SHP77 treated with DMSO at 0.1 percent for 48 hours (cell line): Measurements from ENCODE around the gene RPL29.
"Not testable (repeated sequence)": the region's sequence is repeated elsewhere in the genome, so short reads cannot be mapped to it uniquely, and the experiment has no call there.

Experiments used
- DNase-seq: peaks from one replicate; lab custom pipeline; 2025; lab: John Stamatoyannopoulos, UW

The RPL29 gene

DNA sequence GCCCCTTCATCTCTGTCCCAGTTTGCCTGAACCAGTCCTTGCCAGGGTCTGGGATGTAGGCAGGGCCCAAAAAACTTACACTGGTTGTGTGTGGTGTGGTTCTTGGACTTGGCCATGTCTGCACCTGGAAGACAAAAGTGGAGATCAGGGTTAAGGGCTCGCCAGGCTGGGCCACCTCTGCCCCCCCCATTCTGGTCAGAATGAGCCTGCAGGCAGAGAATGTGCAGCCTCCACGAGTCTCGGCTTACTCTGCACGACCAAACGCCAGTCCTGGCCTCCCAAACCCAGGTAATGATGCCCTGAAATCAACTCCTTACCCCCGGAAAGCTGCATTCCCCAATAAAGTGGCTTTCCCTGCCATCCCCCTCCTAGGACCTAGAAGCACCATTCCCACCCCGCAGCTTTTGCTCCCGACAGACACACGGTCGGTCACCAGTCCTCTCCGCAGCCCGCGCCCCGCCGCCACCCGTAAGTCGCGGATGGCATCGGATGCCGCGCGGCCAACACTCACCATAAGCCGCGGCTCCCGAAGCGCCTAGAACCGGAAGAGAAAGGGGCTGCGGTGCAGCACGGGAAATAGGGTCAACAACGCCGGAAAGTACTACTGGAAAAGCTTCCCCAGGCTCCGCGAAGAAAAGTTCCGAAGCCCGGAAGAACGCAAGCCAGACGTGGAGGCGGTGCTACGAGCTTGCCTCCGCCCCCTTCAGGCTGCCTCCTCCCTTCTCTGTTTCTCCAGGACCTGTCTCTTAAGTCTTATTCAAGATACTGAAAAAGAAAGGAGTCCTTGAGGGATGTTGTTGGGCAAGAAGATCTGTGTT is at the start of gene RPL29:
TSS of gene RPL29 (minus strand) at position 550 of the 818 bp plus-strand sequence. CDS start at position 116, 434 bp downstream.
- DNase-seq: peak; percentile 79

DNA sequence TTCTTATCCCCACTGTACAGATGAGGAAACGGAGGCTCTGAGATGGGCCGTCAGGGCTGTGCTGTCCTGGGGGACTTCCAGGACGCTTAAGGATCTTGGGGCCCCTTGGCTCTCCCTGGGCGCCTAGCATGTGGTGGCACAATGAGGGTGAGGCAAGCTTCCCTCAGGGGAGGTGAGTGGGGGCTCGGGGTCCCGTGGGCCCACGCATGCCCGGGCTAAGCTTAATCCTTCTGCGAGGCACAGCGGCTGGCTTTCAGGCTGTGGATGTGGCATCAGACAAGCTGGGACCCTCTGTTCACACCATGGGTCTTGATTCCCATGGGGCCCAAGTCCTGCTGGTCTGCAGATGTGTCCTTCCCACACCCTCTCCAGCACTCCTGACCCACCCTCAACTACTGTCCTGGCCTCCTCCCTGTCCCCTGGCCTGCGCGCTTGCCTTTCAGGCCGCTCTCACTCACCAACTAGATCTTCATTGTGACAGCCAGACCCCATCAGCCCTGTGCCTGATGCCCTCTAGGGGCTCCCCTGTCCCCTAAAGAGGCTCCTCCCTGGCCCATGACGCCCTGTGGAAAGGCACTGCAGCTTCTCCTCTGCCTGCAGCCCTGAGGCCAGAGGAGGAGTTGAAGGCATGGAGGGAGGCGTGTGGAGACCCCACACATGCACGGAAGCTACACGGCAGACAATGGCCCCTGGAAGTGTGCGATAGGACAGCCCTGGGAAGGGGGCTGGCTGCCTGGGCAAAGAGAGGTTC is 49.3 kb upstream of the RPL29 start:
- no peak for DNase-seq

- DNase-seq: no peak
These were observed 48.1 kb upstream of the RPL29 start for GRCh38 chr3:52043750-52044149.

DNA sequence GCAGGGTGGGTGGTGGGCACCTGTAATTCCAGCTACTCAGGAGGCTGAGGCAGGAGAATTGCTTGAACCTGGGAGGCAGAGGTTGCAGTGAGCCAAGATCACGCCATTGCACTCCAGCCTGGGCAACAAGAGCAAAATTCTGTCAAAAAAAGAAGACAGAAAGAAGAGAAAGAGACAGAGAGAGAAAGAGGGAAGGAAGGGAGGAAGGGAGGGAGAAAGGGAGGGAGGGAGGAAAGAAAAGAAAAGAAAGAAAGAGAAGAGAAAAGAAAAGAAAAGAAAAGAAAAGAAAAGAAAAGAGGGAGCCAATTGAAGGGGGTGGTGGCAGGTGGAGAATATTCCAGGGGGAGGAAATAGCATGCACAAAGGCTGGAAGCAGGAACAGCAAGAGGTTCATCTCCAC is 47.3 kb upstream of the RPL29 start:
- not testable (repeated sequence) for DNase-seq

- no peak for DNase-seq
These were observed 45.5 kb upstream of the RPL29 start for GRCh38 chr3:52041118-52041731.

DNA sequence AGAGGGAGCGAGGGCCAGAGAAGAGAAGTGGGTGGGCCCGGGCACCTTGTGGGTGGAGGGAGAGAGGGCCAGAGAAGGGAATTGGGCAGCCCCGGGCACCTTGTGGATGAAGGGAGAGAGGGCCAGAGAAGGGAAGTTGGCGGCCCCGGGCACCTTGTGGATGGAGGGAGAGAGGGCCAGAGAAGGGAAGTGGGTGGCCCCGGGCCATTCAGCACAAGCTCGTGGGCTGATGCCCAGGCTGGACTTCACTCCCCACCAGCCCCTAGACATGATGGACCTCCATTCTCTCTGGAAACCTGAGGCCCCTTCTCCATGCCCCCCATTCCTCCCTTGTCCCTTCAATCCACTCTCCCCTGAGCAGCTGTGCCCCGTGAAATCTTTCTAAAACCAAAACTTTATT is 44.9 kb upstream of the RPL29 start:
- no peak for DNase-seq

DNA sequence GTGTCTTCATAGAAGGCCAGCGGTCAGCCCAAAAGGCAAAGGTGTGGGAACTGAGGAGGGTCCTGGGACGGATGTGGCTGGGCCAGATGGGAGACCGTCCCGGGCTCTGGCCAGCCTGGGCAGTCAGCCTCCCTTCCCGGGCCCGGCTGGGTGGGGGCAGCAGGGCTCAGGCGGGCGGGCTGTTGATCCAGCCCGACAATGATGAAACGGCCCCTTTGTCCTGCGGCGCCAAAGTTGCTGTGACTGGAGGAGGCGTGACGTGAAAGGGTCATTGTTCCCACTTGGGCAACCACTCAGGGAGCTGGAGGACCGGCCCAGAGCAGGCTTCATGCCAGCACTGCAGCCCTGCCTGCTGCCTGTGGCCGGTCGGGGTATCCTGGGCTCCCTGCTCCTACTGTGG is 44.2 kb upstream of the RPL29 start:
- no peak for DNase-seq

GRCh38 chr3:52039426-52039825 is 43.7 kb upstream of the RPL29 start:
- no peak for DNase-seq

DNA sequence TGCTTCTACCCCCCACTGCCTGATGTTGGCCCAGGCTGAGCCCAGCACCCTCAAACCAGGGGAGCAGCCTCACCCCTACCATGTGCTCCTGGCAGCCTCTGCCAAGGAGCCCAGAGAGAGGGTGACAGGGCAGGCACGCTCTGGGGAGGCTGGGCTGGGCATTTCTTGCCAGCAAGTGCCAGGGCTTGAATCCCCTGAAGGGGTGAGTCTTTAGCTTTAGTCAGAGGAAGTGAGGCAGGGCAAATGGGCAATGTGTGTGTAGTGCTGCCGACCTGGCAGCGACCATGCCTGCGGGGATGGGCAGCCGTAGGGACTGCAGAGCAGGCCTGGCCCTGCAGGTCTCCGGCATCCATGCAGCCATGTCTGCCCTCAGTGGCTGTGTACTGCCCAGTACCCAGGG is 42.5 kb upstream of the RPL29 start:
- DNase-seq: no peak

DNA sequence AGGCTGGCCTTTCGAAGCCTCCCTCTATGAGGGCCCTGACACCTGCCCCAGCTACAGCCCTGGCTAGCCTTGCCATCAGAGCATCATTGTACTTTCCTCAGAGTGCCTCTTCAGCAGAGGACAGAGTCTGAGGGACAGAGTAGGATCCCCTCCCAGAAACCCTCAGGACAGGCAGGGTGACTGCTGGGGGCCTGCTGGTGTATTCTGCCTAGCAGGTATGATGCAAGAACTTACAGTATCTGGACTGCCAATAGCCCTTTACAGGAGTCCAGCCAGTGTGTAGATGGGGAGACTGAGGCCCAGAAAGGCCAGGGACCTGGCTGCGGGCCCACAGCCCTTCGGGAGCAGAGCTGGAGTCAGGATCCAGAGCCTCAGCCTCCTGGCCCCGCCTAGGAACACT is 41.6 kb upstream of the RPL29 start:
- DNase-seq: no peak

DNA sequence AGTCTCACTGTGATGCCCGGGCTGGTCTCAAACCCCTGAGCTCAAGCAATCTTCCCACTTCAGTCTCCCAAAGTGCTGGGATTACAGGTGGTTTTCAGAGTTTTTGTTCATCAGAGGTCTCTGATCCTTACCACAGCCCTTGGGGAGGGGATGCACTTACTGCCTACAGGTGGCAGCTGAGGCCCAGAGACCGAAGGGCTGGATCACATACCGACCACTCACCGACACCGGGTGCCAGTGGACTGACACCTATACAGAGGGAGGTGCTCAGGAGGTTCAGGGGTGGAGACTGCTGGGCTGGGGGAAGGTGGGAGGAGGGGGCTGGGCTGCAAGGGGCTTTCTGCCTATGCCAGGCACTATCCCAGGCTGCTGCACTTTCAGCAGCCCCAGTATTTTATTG is 41.1 kb upstream of the RPL29 start:
- DNase-seq: no peak

DNA sequence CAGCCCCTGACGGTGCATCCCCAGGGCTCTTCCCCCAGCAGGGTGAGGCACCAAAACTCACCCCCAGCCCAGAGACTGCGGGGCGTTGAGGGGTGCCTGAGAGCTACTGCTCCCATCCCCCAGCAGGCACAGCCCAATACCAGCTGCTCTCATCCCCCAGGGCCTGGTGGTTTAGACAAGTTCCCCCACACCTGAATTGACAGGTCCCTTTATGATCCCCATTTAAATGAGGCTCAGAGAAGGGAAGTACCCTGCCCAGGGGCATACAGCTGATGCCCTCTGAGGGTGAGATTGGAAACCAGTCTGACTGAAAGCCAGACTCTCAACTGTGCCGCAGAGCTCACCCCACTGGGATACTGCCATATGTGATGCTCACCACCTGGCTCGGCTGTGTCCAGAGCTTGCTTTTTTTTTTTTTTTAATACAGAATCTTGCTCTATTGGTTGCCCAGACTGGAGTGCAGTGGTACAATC is 40.6 kb upstream of the RPL29 start:
- DNase-seq: no peak

DNA sequence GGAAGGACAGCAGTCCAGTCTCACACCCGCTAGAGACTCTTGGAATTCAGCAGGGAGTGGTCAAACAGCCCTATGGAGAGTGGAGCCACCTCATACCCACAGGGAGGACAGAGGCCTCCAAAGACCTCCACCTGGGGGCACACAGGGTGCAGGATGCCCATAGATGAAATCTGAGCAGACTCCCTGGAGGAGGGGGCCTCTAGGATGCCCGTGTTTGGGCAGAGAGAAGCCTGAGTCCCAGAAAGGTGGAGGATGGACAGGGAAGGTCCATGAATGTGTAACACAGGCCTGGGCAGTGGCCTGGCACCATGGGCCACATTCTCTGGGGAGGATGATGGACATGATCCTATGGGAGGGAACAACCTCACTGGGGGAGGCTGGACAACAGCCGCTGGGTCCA is 39.0 kb upstream of the RPL29 start:
- no peak for DNase-seq

- DNase-seq: no peak
These were observed 38.5 kb upstream of the RPL29 start for GRCh38 chr3:52034212-52034611.

- DNase-seq: not testable (repeated sequence)
These were observed 38.1 kb upstream of the RPL29 start for GRCh38 chr3:52033748-52034147.

- DNase-seq: no peak
These were observed 37.2 kb upstream of the RPL29 start for GRCh38 chr3:52032702-52033408.

- DNase-seq: no peak
These were observed 36.2 kb upstream of the RPL29 start for GRCh38 chr3:52031896-52032295.

DNA sequence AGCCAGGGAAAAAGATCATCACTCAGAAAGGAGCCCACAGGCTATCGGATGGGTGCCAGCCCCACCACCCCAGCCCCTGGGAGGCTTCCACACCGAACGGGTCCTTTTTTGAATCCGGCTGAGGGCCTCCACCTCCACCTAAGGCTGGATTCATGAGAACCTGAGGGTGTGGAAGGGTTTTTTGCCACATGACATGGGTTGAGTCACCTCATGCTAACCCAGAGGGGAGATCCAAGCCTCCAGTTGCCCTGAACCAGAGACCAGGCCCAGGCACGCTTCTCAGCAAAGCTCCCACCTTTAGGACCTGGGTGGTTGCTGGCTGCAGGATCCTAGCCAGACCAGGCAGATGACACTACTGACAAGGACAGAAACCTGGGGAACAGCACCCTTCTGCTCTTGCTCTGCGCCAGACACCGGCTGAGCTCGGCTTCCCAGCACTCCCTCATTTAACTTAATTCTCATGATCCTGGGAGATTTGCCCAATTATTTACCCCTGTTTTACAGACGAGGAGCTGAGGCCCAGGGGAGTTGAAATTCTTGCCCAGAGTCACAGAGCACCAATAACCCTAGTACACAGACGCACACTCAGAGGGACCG is 35.1 kb upstream of the RPL29 start:
- no peak for DNase-seq

- no peak for DNase-seq
These were observed 33.8 kb upstream of the RPL29 start for GRCh38 chr3:52029535-52029934.

GRCh38 chr3:52029053-52029452 is 33.4 kb upstream of the RPL29 start:
- no peak for DNase-seq

- no peak for DNase-seq
These were observed 32.9 kb upstream of the RPL29 start for GRCh38 chr3:52028572-52028971.

GRCh38 chr3:52026041-52026440 is 30.3 kb upstream of the RPL29 start:
- DNase-seq: no peak
